OCI-LY1 (cell line): ENCODE measurements around the gene MTUS2.

Source experiments
- H2AFZ ChIP-seq: fragments of 200-600 bp; sonication (generic), shearing (Covaris generic); 2 replicates; pipeline ENCODE4 v1.6.0; 2014; ENCODE audit warnings: antibody characterized with exemption, mild to moderate bottlenecking, low read length
- H3F3A ChIP-seq: fragments of 200-600 bp; sonication (generic), shearing (Covaris generic); 2 replicates; pipeline ENCODE4 v1.6.0; 2014; ENCODE audit warnings: mild to moderate bottlenecking, antibody characterized with exemption, low read length, moderate library complexity; ENCODE audit not compliant: insufficient read depth
- H3K27ac ChIP-seq: fragments of 200-600 bp; sonication (generic); 2 replicates; pipeline ENCODE4 v1.5.1; 2014; ENCODE audit warnings: low read length, mixed run types, mild to moderate bottlenecking, low read depth; ENCODE audit not compliant: poor library complexity, severe bottlenecking
- H3K27me3 ChIP-seq: fragments of 200-600 bp; sonication (generic); 2 replicates; pipeline ENCODE4 v1.6.0; 2014; ENCODE audit warnings: antibody characterized with exemption, mild to moderate bottlenecking, low read length, moderate library complexity; ENCODE audit not compliant: insufficient read depth
- H3K36me3 ChIP-seq: fragments of 200-600 bp; sonication (generic); 2 replicates; pipeline ENCODE4 v1.6.1; 2014; ENCODE audit warnings: mild to moderate bottlenecking, antibody characterized with exemption, low read length, moderate library complexity, mixed read lengths; ENCODE audit not compliant: insufficient read depth
- H3K4me1 ChIP-seq: fragments of 200-600 bp; sonication (generic); 2 replicates; pipeline ENCODE4 v1.5.1; 2014; ENCODE audit warnings: mild to moderate bottlenecking, low read length, moderate library complexity; ENCODE audit not compliant: insufficient read depth, severe bottlenecking
- H3K4me2 ChIP-seq: fragments of 200-600 bp; sonication (generic), shearing (Covaris generic); 2 replicates; pipeline ENCODE4 v1.6.1; 2014; ENCODE audit warnings: low read length
- H3K4me3 ChIP-seq: fragments of 200-600 bp; sonication (generic); 2 replicates; pipeline ENCODE4 v1.5.1; 2014; ENCODE audit warnings: low read length, low read depth, mild to moderate bottlenecking, mixed read lengths; ENCODE audit not compliant: poor library complexity, severe bottlenecking
- H3K79me2 ChIP-seq: fragments of 200-600 bp; shearing (Covaris generic); 2 replicates; pipeline ENCODE4 v1.6.1; 2016; ENCODE audit warnings: mixed run types, low read length, mixed read lengths; ENCODE audit not compliant: insufficient read depth
- H3K9ac ChIP-seq: fragments of 200-600 bp; sonication (generic), shearing (Covaris generic); 2 replicates; pipeline ENCODE4 v1.6.1; 2014; ENCODE audit warnings: mild to moderate bottlenecking, low read length, mixed read lengths
- H3K9me2 ChIP-seq: fragments of 200-600 bp; sonication (generic), shearing (Covaris generic); 2 replicates; pipeline ENCODE4 v1.6.1; 2014; ENCODE audit warnings: low read depth, mild to moderate bottlenecking, low read length, mixed read lengths
- H3K9me3 ChIP-seq: fragments of 200-600 bp; shearing (Covaris generic); 2 replicates; pipeline ENCODE4 v1.6.1; 2014; ENCODE audit warnings: low read length, mixed read lengths
- H4K20me1 ChIP-seq: fragments of 200-600 bp; sonication (generic), shearing (Covaris generic); 2 replicates; pipeline ENCODE4 v1.6.0; 2016; ENCODE audit warnings: mild to moderate bottlenecking, low read length; ENCODE audit not compliant: insufficient read depth
- CTCF ChIP-seq: fragments of 200-600 bp; sonication (generic), shearing (Covaris generic); IDR thresholded peaks from 2 replicates; pipeline ENCODE4 v1.5.1; 2017; ENCODE audit warnings: mild to moderate bottlenecking, antibody characterized with exemption, low read length, moderate library complexity, mixed read lengths
- EZH2 ChIP-seq: fragments of 200-600 bp; sonication (generic), shearing (Covaris generic); IDR thresholded peaks from 2 replicates; pipeline ENCODE4 v1.8.0; 2017; ENCODE audit warnings: borderline replicate concordance, mixed run types, mild to moderate bottlenecking, antibody characterized with exemption, low read length, moderate library complexity, mixed read lengths

Gene MTUS2

GRCh38 chr13:28976195-28976594 is 156.1 kb downstream of the MTUS2 start:
- Histone ChIP-seq H3K9me2 (no peaks in the 10 kb centered on the region), H2AFZ (no peak overlapping the region), H3K27ac (no peak overlapping the region), H3K4me3 (no peak overlapping the region), H3K9me3 (no peaks in the 10 kb centered on the region), H3K4me1 (no peaks in the 10 kb centered on the region), H3K27me3 (no peaks in the 10 kb centered on the region), H3K36me3 (no peaks in the 10 kb centered on the region), H3F3A (no peaks in the 10 kb centered on the region), H3K4me2 (no peak overlapping the region), H3K79me2 (no peaks in the 10 kb centered on the region), H3K9ac (no peak overlapping the region), H4K20me1 (no peaks in the 10 kb centered on the region)
- TF ChIP-seq CTCF, result no peak
- TF ChIP-seq EZH2, result no peak

- Histone ChIP-seq H3K9me2 (no peaks in the 10 kb centered on the region), H3K9ac (no peak overlapping the region), H3F3A (no peaks in the 10 kb centered on the region), H3K4me1 (no peaks in the 10 kb centered on the region), H3K27ac (no peak overlapping the region), H3K36me3 (no peaks in the 10 kb centered on the region), H3K4me2 (no peak overlapping the region), H2AFZ (no peak overlapping the region), H4K20me1 (no peaks in the 10 kb centered on the region), H3K27me3 (no peaks in the 10 kb centered on the region), H3K79me2 (no peaks in the 10 kb centered on the region), H3K4me3 (no peak overlapping the region), H3K9me3 (no peaks in the 10 kb centered on the region)
- no peak for TF ChIP-seq EZH2
- no peak for TF ChIP-seq CTCF
These were observed 156.5 kb downstream of the MTUS2 start for GRCh38 chr13:28976636-28977035.

- no peak overlapping the region for H3K4me2 ChIP-seq
- H3K9me2 ChIP-seq, result no peaks in the 10 kb centered on the region
- no peak overlapping the region for H2AFZ ChIP-seq
- no peaks in the 10 kb centered on the region for H3K4me1 ChIP-seq
- no peaks in the 10 kb centered on the region for H3K36me3 ChIP-seq
- no peaks in the 10 kb centered on the region for H3F3A ChIP-seq
- no peak overlapping the region for H3K4me3 ChIP-seq
- no peaks in the 10 kb centered on the region for H4K20me1 ChIP-seq
- H3K9me3 ChIP-seq, result no peaks in the 10 kb centered on the region
- no peaks in the 10 kb centered on the region for H3K79me2 ChIP-seq
- no peak for TF ChIP-seq CTCF
- no peak for TF ChIP-seq EZH2
- no peak overlapping the region for H3K27ac ChIP-seq
- H3K9ac ChIP-seq, result no peak overlapping the region
- no peaks in the 10 kb centered on the region for H3K27me3 ChIP-seq
These were observed 158.4 kb downstream of the MTUS2 start for GRCh38 chr13:28978574-28978973.
